Keratinocyte (primary cell): ENCODE data around the gene KCNG1. TPM values are rescaled to one million over a fixed set of nuclear protein-coding genes. Genes with fewer than 3 reads are reported as not detected.

Experiments used
- DNase-seq: peaks from one replicate; pipeline ENCODE4 v3.0.0-alpha.2; 2011; ENCODE audit warnings: low read depth, missing footprints, low spot score
- FAIRE-seq: peaks from 2 replicates; lab custom pipeline; 2011; peaks lifted over from hg19 to GRCh38; lab: Jason Lieb, UNC
- H2AFZ ChIP-seq: 2 replicates; pipeline ENCODE4 v1.6.0; 2012; ENCODE audit warnings: low read length, control low read depth, inconsistent platforms; ENCODE audit not compliant: control insufficient read depth
- H3K27ac ChIP-seq: 2 replicates; pipeline ENCODE4 v1.5.1; 2011; ENCODE audit warnings: low read length; ENCODE audit not compliant: control insufficient read depth, insufficient read depth
- H3K27me3 ChIP-seq: 3 replicates; pipeline ENCODE4 v1.6.0; 2011; ENCODE audit warnings: low read length; ENCODE audit not compliant: control insufficient read depth, insufficient read depth; ENCODE audit errors: extremely low read depth
- H3K36me3 ChIP-seq, 2 experiments: 2 replicates in 1 of 2; 3 replicates in 1 of 2; pipeline ENCODE4 v1.5.1; 2011; ENCODE audit warnings: low read length in 2 of 2, mild to moderate bottlenecking in 1 of 2; ENCODE audit not compliant: control insufficient read depth in 2 of 2, insufficient read depth in 2 of 2; ENCODE audit errors: extremely low read depth in 1 of 2
- H3K4me1 ChIP-seq: 3 replicates; pipeline ENCODE4 v1.5.1; 2011; ENCODE audit warnings: low read length; ENCODE audit not compliant: control insufficient read depth, insufficient read depth; ENCODE audit errors: extremely low read depth
- H3K4me2 ChIP-seq: 3 replicates; pipeline ENCODE4 v1.6.0; 2011; ENCODE audit warnings: low read depth, low read length; ENCODE audit not compliant: control insufficient read depth, insufficient read depth; ENCODE audit errors: extremely low read depth
- H3K4me3 ChIP-seq, 3 experiments: fragments of 200-600 bp in 1 of 3; sonication (generic) in 1 of 3; 2 replicates in 2 of 3; 3 replicates in 1 of 3; pipeline ENCODE4 v1.5.1; 2011 to 2016; ENCODE audit warnings: low read length in 3 of 3, mild to moderate bottlenecking in 3 of 3, control low read depth in 2 of 3, inconsistent platforms in 1 of 3, low read depth in 1 of 3, mixed read lengths in 1 of 3, mixed run types in 1 of 3, moderate library complexity in 1 of 3; ENCODE audit not compliant: control insufficient read depth in 2 of 3, insufficient read depth in 2 of 3; ENCODE audit errors: extremely low read depth in 1 of 3
- H3K79me2 ChIP-seq: 2 replicates; pipeline ENCODE4 v1.6.0; 2012; ENCODE audit warnings: low read length; ENCODE audit not compliant: control insufficient read depth, insufficient read depth
- H3K9ac ChIP-seq: 3 replicates; pipeline ENCODE4 v1.6.0; 2011; ENCODE audit warnings: low read length; ENCODE audit not compliant: control insufficient read depth, insufficient read depth; ENCODE audit errors: extremely low read depth
- H3K9me1 ChIP-seq: 3 replicates; pipeline ENCODE4 v1.6.0; 2011; ENCODE audit warnings: low read length; ENCODE audit not compliant: control insufficient read depth, insufficient read depth; ENCODE audit errors: extremely low read depth
- H3K9me3 ChIP-seq: 2 replicates; pipeline ENCODE4 v1.5.1; 2012; ENCODE audit warnings: low read depth, low read length; ENCODE audit not compliant: control insufficient read depth
- H4K20me1 ChIP-seq: 3 replicates; pipeline ENCODE4 v1.6.0; 2011; ENCODE audit warnings: low read length; ENCODE audit not compliant: control insufficient read depth, insufficient read depth; ENCODE audit errors: extremely low read depth
- CTCF ChIP-seq, 3 experiments: IDR thresholded peaks in 1 of 3; conservative IDR thresholded peaks in 1 of 3; optimal IDR thresholded peaks in 1 of 3; 2 replicates in 2 of 3; 3 replicates in 1 of 3; pipeline versions ENCODE3 to v1.5.1; 2011; ENCODE audit warnings: low read length in 3 of 3, mild to moderate bottlenecking in 3 of 3, moderate library complexity in 2 of 3, control low read depth in 1 of 3, inconsistent platforms in 1 of 3; ENCODE audit not compliant: insufficient read depth in 2 of 3; ENCODE audit errors: extremely low read depth in 1 of 3
- EZH2 ChIP-seq: IDR thresholded peaks from one replicate; pipeline ENCODE4 v1.6.1; 2012; ENCODE audit warnings: inconsistent platforms, mild to moderate bottlenecking, low read length, moderate library complexity
- dilution Hi-C: fragments of 300-500 bp; cut with MboI; formaldehyde crosslinking; loops from one replicate; pipeline ENCODE4 v1.7.0; 2020; ENCODE audit warnings: low sequenced_read_pairs; ENCODE audit not compliant: extremely low pct_ligation_motif_present
- polyA plus RNA-seq, 5 experiments: library from polyadenylated mRNA; depleted of rRNA in 3 of 5; stranded (reverse) in 3 of 5; stranded (forward) in 1 of 5; unstranded in 1 of 5; fragments of >200 nt; gene quantifications; 1 replicate in 1 of 5; 2 replicates in 3 of 5; 3 replicates in 1 of 5; pipeline versions ENCODE4 v1.2.1 to v1.2.3, GENCODE V29; 2011 to 2012; ENCODE audit warnings: missing spikeins in 2 of 5, low read depth in 1 of 5, low replicate concordance in 1 of 5

The KCNG1 gene
- polyA plus RNA-seq, 1 donor (not counting 4 experiments of a cell fraction or from before 2014, with no cell fraction given) = 2.5 TPM

- DNase-seq (peak; percentile 57), FAIRE-seq (peak; percentile 62)
- Histone ChIP-seq H3K79me2 (peaks cover 88% of the 10 kb centered on the region), H3K4me2 (peak within 1 kb of the TSS; percentile 96), H3K27me3 (no peaks in the 10 kb centered on the region), H3K4me3 (peak within 1 kb of the TSS; percentile 69 to 99 (median 99)), H3K9ac (peak within 1 kb of the TSS; percentile 94), H3K9me3 (no peaks in the 10 kb centered on the region), H3K9me1 (no peaks in the 10 kb centered on the region), H3K36me3 (peaks cover 3 to 6% of the 10 kb centered on the region in 2 experiments), H2AFZ (peak within 1 kb of the TSS; percentile 96), H4K20me1 (peaks cover 9% of the 10 kb centered on the region), H3K27ac (peak within 1 kb of the TSS; percentile 100), H3K4me1 (peaks cover 20% of the 10 kb centered on the region)
- TF ChIP-seq CTCF (optimal IDR thresholded peaks at IDR 0.05 in 1 of 3, IDR thresholded peaks at IDR 0.05 in 1 of 3, conservative IDR thresholded peaks at IDR 0.05 in 1 of 3; ENCODE audit: extremely low read depth in 1 of 3, insufficient read depth in 2 of 3, low read length in 3 of 3) = no peak
- TF ChIP-seq EZH2 = no peak
- dilution Hi-C loops = no loop called here
Observed at GRCh38 chr20:50957798-50958614, 64.9 kb downstream of the KCNG1 start, which contains the start of gene DPM1. Gene DPM1, minus strand, starts transcription at chr20:50958532. Its CDS starts 9 bp downstream, at chr20:50958523.

- peak overlapping the region; percentile 94 for H3K9ac ChIP-seq
- peaks cover 20% of the 10 kb centered on the region for H3K4me1 ChIP-seq
- H3K27ac ChIP-seq = peak overlapping the region; percentile 100
- no peak for DNase-seq
- H3K4me2 ChIP-seq = peak overlapping the region; percentile 92
- no peaks in the 10 kb centered on the region for H3K9me1 ChIP-seq
- peak overlapping the region; percentile 69 to 99 (median 99) for H3K4me3 ChIP-seq
- no peaks in the 10 kb centered on the region for H3K27me3 ChIP-seq
- FAIRE-seq = no peak
- H3K9me3 ChIP-seq = no peaks in the 10 kb centered on the region
- peaks cover 9% of the 10 kb centered on the region for H4K20me1 ChIP-seq
- TF ChIP-seq CTCF (optimal IDR thresholded peaks at IDR 0.05 in 1 of 3, IDR thresholded peaks at IDR 0.05 in 1 of 3, conservative IDR thresholded peaks at IDR 0.05 in 1 of 3; ENCODE audit: extremely low read depth in 1 of 3, insufficient read depth in 2 of 3, low read length in 3 of 3) (no peak), EZH2 (no peak)
- H3K79me2 ChIP-seq = peaks cover 94% of the 10 kb centered on the region
- H2AFZ ChIP-seq = no peak overlapping the region
- dilution Hi-C loops = no loop called here
- H3K36me3 ChIP-seq = peaks cover 3 to 6% of the 10 kb centered on the region in 2 experiments
Observed at GRCh38 chr20:50957276-50957675, 65.6 kb downstream of the KCNG1 start.
